HG02763 (cell line): ENCODE data around the gene ARHGEF3.
A peak's percentile ranks its signal among the peaks of the same experiment; 100 is the strongest.

Experiments
- ATAC-seq: cut with Tn5 transposase; IDR thresholded peaks from one replicate; pipeline ENCODE4 v1.9.1; 2021; ENCODE audit warnings: mild to moderate bottlenecking, moderate library complexity; ENCODE audit not compliant: unreplicated experiment

ARHGEF3 gene

GRCh38 chr3:56801662-56802377 lies at the start of gene ARHGEF3:
ARHGEF3 (minus strand) TSS chr3:56801949; CDS start chr3:56801798, 151 bp downstream.
- ATAC-seq, result peak; percentile 82

GRCh38 chr3:56849698-56850097 lies 47.9 kb upstream of the ARHGEF3 start:
- no peak for ATAC-seq

GRCh38 chr3:56845505-56845904 lies 43.8 kb upstream of the ARHGEF3 start:
- ATAC-seq, result no peak

- no peak for ATAC-seq
These were observed 42.8 kb upstream of the ARHGEF3 start for GRCh38 chr3:56844536-56844935.

GRCh38 chr3:56839784-56840715 lies 38.3 kb upstream of the ARHGEF3 start:
- no peak for ATAC-seq

GRCh38 chr3:56838448-56838847 lies 36.7 kb upstream of the ARHGEF3 start:
- no peak for ATAC-seq

GRCh38 chr3:56837196-56837955 lies 35.6 kb upstream of the ARHGEF3 start:
- ATAC-seq, result no peak

GRCh38 chr3:56836276-56837163 lies 34.8 kb upstream of the ARHGEF3 start:
- no peak for ATAC-seq

GRCh38 chr3:56835650-56836227 lies 34.0 kb upstream of the ARHGEF3 start:
- ATAC-seq, result no peak

- no peak for ATAC-seq
These were observed 31.8 kb upstream of the ARHGEF3 start for GRCh38 chr3:56833536-56833935.

GRCh38 chr3:56833022-56833421 lies 31.3 kb upstream of the ARHGEF3 start:
- no peak for ATAC-seq

- ATAC-seq, result no peak
These were observed 29.8 kb upstream of the ARHGEF3 start for GRCh38 chr3:56831572-56831971.

GRCh38 chr3:56830884-56831283 lies 29.1 kb upstream of the ARHGEF3 start:
- ATAC-seq, result no peak

GRCh38 chr3:56829533-56829932 lies 27.8 kb upstream of the ARHGEF3 start:
- ATAC-seq, result no peak

- no peak for ATAC-seq
These were observed 25.3 kb upstream of the ARHGEF3 start for GRCh38 chr3:56826831-56827722.

- ATAC-seq, result no peak
These were observed 24.1 kb upstream of the ARHGEF3 start for GRCh38 chr3:56825567-56826438.

GRCh38 chr3:56823984-56824703 lies 22.4 kb upstream of the ARHGEF3 start:
- ATAC-seq, result no peak
